Keratinocyte (primary cell): ENCODE measurements around the gene DLK2. TPM values are rescaled to one million over a fixed set of nuclear protein-coding genes. Genes with fewer than 3 reads are reported as not detected.

ENCODE experiments used
- DNase-seq: peaks from one replicate; pipeline ENCODE4 v3.0.0-alpha.2; 2011; ENCODE audit warnings: low read depth, missing footprints, low spot score
- FAIRE-seq: peaks from 2 replicates; lab custom pipeline; 2011; peaks lifted over from hg19 to GRCh38; lab: Jason Lieb, UNC
- H2AFZ ChIP-seq: 2 replicates; pipeline ENCODE4 v1.6.0; 2012; ENCODE audit warnings: low read length, control low read depth, inconsistent platforms; ENCODE audit not compliant: control insufficient read depth
- H3K27ac ChIP-seq: 2 replicates; pipeline ENCODE4 v1.5.1; 2011; ENCODE audit warnings: low read length; ENCODE audit not compliant: control insufficient read depth, insufficient read depth
- H3K27me3 ChIP-seq: 3 replicates; pipeline ENCODE4 v1.6.0; 2011; ENCODE audit warnings: low read length; ENCODE audit not compliant: control insufficient read depth, insufficient read depth; ENCODE audit errors: extremely low read depth
- H3K36me3 ChIP-seq, 2 experiments: 2 replicates in 1 of 2; 3 replicates in 1 of 2; pipeline ENCODE4 v1.5.1; 2011; ENCODE audit warnings: low read length in 2 of 2, mild to moderate bottlenecking in 1 of 2; ENCODE audit not compliant: control insufficient read depth in 2 of 2, insufficient read depth in 2 of 2; ENCODE audit errors: extremely low read depth in 1 of 2
- H3K4me1 ChIP-seq: 3 replicates; pipeline ENCODE4 v1.5.1; 2011; ENCODE audit warnings: low read length; ENCODE audit not compliant: control insufficient read depth, insufficient read depth; ENCODE audit errors: extremely low read depth
- H3K4me2 ChIP-seq: 3 replicates; pipeline ENCODE4 v1.6.0; 2011; ENCODE audit warnings: low read depth, low read length; ENCODE audit not compliant: control insufficient read depth, insufficient read depth; ENCODE audit errors: extremely low read depth
- H3K4me3 ChIP-seq, 3 experiments: fragments of 200-600 bp in 1 of 3; sonication (generic) in 1 of 3; 2 replicates in 2 of 3; 3 replicates in 1 of 3; pipeline ENCODE4 v1.5.1; 2011 to 2016; ENCODE audit warnings: low read length in 3 of 3, mild to moderate bottlenecking in 3 of 3, control low read depth in 2 of 3, inconsistent platforms in 1 of 3, low read depth in 1 of 3, mixed read lengths in 1 of 3, mixed run types in 1 of 3, moderate library complexity in 1 of 3; ENCODE audit not compliant: control insufficient read depth in 2 of 3, insufficient read depth in 2 of 3; ENCODE audit errors: extremely low read depth in 1 of 3
- H3K79me2 ChIP-seq: 2 replicates; pipeline ENCODE4 v1.6.0; 2012; ENCODE audit warnings: low read length; ENCODE audit not compliant: control insufficient read depth, insufficient read depth
- H3K9ac ChIP-seq: 3 replicates; pipeline ENCODE4 v1.6.0; 2011; ENCODE audit warnings: low read length; ENCODE audit not compliant: control insufficient read depth, insufficient read depth; ENCODE audit errors: extremely low read depth
- H3K9me1 ChIP-seq: 3 replicates; pipeline ENCODE4 v1.6.0; 2011; ENCODE audit warnings: low read length; ENCODE audit not compliant: control insufficient read depth, insufficient read depth; ENCODE audit errors: extremely low read depth
- H3K9me3 ChIP-seq: 2 replicates; pipeline ENCODE4 v1.5.1; 2012; ENCODE audit warnings: low read depth, low read length; ENCODE audit not compliant: control insufficient read depth
- H4K20me1 ChIP-seq: 3 replicates; pipeline ENCODE4 v1.6.0; 2011; ENCODE audit warnings: low read length; ENCODE audit not compliant: control insufficient read depth, insufficient read depth; ENCODE audit errors: extremely low read depth
- EZH2 ChIP-seq: IDR thresholded peaks from one replicate; pipeline ENCODE4 v1.6.1; 2012; ENCODE audit warnings: inconsistent platforms, mild to moderate bottlenecking, low read length, moderate library complexity
- dilution Hi-C: fragments of 300-500 bp; cut with MboI; formaldehyde crosslinking; loops from one replicate; pipeline ENCODE4 v1.7.0; 2020; ENCODE audit warnings: low sequenced_read_pairs; ENCODE audit not compliant: extremely low pct_ligation_motif_present
- polyA plus RNA-seq, 5 experiments: library from polyadenylated mRNA; depleted of rRNA in 3 of 5; stranded (reverse) in 3 of 5; stranded (forward) in 1 of 5; unstranded in 1 of 5; fragments of >200 nt; gene quantifications; 1 replicate in 1 of 5; 2 replicates in 3 of 5; 3 replicates in 1 of 5; pipeline versions ENCODE4 v1.2.1 to v1.2.3, GENCODE V29; 2011 to 2012; ENCODE audit warnings: missing spikeins in 2 of 5, low read depth in 1 of 5, low replicate concordance in 1 of 5
- TF ChIP-seq, protein P1 (sequence below), 3 experiments: IDR thresholded peaks in 1 of 3; conservative IDR thresholded peaks in 1 of 3; optimal IDR thresholded peaks in 1 of 3; 2 replicates in 2 of 3; 3 replicates in 1 of 3; pipeline versions ENCODE3 to v1.5.1; 2011; ENCODE audit warnings: low read length in 3 of 3, mild to moderate bottlenecking in 3 of 3, moderate library complexity in 2 of 3, control low read depth in 1 of 3, inconsistent platforms in 1 of 3; ENCODE audit not compliant: insufficient read depth in 2 of 3; ENCODE audit errors: extremely low read depth in 1 of 3

DLK2 gene
- polyA plus RNA-seq, 1 donor (not counting 4 experiments of a cell fraction or from before 2014, with no cell fraction given), result 19.8 TPM

DNA sequence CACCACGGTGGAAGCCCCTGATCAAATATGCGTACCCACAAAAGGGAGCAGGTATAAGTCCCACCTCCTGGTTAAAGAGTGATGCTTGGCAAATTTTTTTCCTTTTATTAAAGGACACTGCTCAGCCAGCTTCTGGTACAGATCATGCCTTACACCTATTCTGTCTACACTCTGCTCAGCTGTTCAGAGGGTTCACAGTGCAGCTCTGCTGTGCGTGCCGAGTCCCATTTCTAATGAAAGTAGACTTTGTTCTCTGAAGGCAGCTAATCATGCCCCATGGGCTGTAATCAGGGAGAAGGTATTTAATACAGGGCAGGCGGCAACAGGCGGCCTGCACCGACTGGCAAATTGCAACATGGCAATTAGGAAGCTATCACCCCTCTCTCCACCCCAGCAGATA lies 38.5 kb upstream of the DLK2 start:
- no peak for DNase-seq
- peak overlapping the region; percentile 69 for H3K4me2 ChIP-seq
- no peaks in the 10 kb centered on the region for H4K20me1 ChIP-seq
- H3K4me1 ChIP-seq, result peaks cover 59% of the 10 kb centered on the region
- peak overlapping the region; percentile 32 for H3K27ac ChIP-seq
- no peak overlapping the region for H3K4me3 ChIP-seq
- H3K79me2 ChIP-seq, result peaks cover 17% of the 10 kb centered on the region
- H3K9me3 ChIP-seq, result no peaks in the 10 kb centered on the region
- TF ChIP-seq EZH2, result no peak
- TF ChIP-seq, protein P1, sequence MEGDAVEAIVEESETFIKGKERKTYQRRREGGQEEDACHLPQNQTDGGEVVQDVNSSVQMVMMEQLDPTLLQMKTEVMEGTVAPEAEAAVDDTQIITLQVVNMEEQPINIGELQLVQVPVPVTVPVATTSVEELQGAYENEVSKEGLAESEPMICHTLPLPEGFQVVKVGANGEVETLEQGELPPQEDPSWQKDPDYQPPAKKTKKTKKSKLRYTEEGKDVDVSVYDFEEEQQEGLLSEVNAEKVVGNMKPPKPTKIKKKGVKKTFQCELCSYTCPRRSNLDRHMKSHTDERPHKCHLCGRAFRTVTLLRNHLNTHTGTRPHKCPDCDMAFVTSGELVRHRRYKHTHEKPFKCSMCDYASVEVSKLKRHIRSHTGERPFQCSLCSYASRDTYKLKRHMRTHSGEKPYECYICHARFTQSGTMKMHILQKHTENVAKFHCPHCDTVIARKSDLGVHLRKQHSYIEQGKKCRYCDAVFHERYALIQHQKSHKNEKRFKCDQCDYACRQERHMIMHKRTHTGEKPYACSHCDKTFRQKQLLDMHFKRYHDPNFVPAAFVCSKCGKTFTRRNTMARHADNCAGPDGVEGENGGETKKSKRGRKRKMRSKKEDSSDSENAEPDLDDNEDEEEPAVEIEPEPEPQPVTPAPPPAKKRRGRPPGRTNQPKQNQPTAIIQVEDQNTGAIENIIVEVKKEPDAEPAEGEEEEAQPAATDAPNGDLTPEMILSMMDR (optimal IDR thresholded peaks at IDR 0.05 in 1 of 3, IDR thresholded peaks at IDR 0.05 in 1 of 3, conservative IDR thresholded peaks at IDR 0.05 in 1 of 3; ENCODE audit: extremely low read depth in 1 of 3, insufficient read depth in 2 of 3, low read length in 3 of 3), result no peak
- peak; percentile 88 for FAIRE-seq
- dilution Hi-C loops, result no loop called here
- peaks cover 7 to 31% of the 10 kb centered on the region in 2 experiments for H3K36me3 ChIP-seq
- H3K9me1 ChIP-seq, result peaks cover 2% of the 10 kb centered on the region
- no peak overlapping the region for H2AFZ ChIP-seq
- H3K9ac ChIP-seq, result no peak overlapping the region
- H3K27me3 ChIP-seq, result no peaks in the 10 kb centered on the region

DNA sequence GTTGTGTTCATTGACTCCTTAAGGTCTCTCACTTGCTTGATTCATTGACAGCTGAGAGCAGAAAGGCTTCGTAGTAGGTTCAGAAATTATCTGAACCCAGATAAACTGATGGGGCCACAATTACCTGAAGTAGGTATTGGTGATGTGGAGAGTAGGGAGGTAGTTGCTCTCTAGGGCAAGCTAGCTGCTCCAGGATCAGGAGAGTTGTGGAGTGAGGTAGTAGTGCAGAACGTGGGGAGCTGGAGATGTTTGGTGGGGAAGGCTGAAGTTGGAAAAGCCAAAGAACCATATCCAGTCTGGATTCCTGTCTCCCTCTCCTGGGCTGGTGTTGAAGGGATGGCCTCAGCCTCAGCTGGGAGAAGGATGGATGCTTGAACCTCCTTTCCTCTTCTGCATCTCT lies 37.9 kb upstream of the DLK2 start:
- DNase-seq, result no peak
- H3K4me1 ChIP-seq, result peaks cover 60% of the 10 kb centered on the region
- H3K4me2 ChIP-seq, result peak overlapping the region; percentile 69
- TF ChIP-seq, protein P1 (optimal IDR thresholded peaks at IDR 0.05 in 1 of 3, IDR thresholded peaks at IDR 0.05 in 1 of 3, conservative IDR thresholded peaks at IDR 0.05 in 1 of 3; ENCODE audit: extremely low read depth in 1 of 3, insufficient read depth in 2 of 3, low read length in 3 of 3), result peak in 1 of 3 experiments; percentile 12
- TF ChIP-seq EZH2, result no peak
- FAIRE-seq, result no peak
- no peaks in the 10 kb centered on the region for H3K27me3 ChIP-seq
- no peak overlapping the region for H3K9ac ChIP-seq
- no peak overlapping the region for H2AFZ ChIP-seq
- H3K27ac ChIP-seq, result peak overlapping the region; percentile 32
- H3K9me3 ChIP-seq, result no peaks in the 10 kb centered on the region
- dilution Hi-C loops, result no loop called here
- H3K36me3 ChIP-seq, result peaks cover 4 to 30% of the 10 kb centered on the region in 2 experiments
- H3K79me2 ChIP-seq, result peaks cover 21% of the 10 kb centered on the region
- H4K20me1 ChIP-seq, result no peaks in the 10 kb centered on the region
- H3K4me3 ChIP-seq, result peak overlapping the region in 2 of 3 experiments; percentile 9 to 22
- peaks cover 2% of the 10 kb centered on the region for H3K9me1 ChIP-seq
